ENCODE results near the gene FRYL.
"Not testable (repeated sequence)": the region's sequence is repeated elsewhere in the genome, so short reads cannot be mapped to it uniquely, and the experiment has no call there.

FRYL gene

GRCh38 chr4:48698029-48698971 is 81.8 kb downstream of the FRYL start:
- peak; percentile 69 for DNase-seq (ENCODE audit: low spot score)

- not testable (repeated sequence) for DNase-seq (ENCODE audit: low spot score)
Observed at GRCh38 chr4:48697516-48697915, 82.6 kb downstream of the FRYL start.

- DNase-seq (ENCODE audit: low spot score), result no peak
Observed at GRCh38 chr4:48694824-48695223, 85.3 kb downstream of the FRYL start.

GRCh38 chr4:48693856-48694574 is 86.1 kb downstream of the FRYL start:
- no peak for DNase-seq (ENCODE audit: low spot score)

GRCh38 chr4:48692897-48693296 is 87.2 kb downstream of the FRYL start:
- DNase-seq (ENCODE audit: low spot score), result no peak

GRCh38 chr4:48692044-48692443 is 88.0 kb downstream of the FRYL start:
- no peak for DNase-seq (ENCODE audit: low spot score)

- no peak for DNase-seq (ENCODE audit: low spot score)
Observed at GRCh38 chr4:48688953-48689352, 91.1 kb downstream of the FRYL start.

- DNase-seq (ENCODE audit: low spot score), result no peak
Observed at GRCh38 chr4:48687313-48688051, 92.6 kb downstream of the FRYL start.

- no peak for DNase-seq (ENCODE audit: low spot score)
Observed at GRCh38 chr4:48686369-48686768, 93.7 kb downstream of the FRYL start.

- no peak for DNase-seq (ENCODE audit: low spot score)
Observed at GRCh38 chr4:48683784-48684666, 96.1 kb downstream of the FRYL start.

- not testable (repeated sequence) for DNase-seq (ENCODE audit: low spot score)
Observed at GRCh38 chr4:48682870-48683269, 97.2 kb downstream of the FRYL start.

GRCh38 chr4:48681856-48682255 is 98.2 kb downstream of the FRYL start:
- DNase-seq (ENCODE audit: low spot score), result peak; percentile 25

GRCh38 chr4:48680848-48681568 is 99.1 kb downstream of the FRYL start:
- no peak for DNase-seq (ENCODE audit: low spot score)

GRCh38 chr4:48673537-48673936 is 106.5 kb downstream of the FRYL start:
- DNase-seq (ENCODE audit: low spot score), result no peak

- no peak for DNase-seq (ENCODE audit: low spot score)
Observed at GRCh38 chr4:48670587-48670986, 109.5 kb downstream of the FRYL start.

- no peak for DNase-seq (ENCODE audit: low spot score)
Observed at GRCh38 chr4:48669086-48669485, 111.0 kb downstream of the FRYL start.

- DNase-seq (ENCODE audit: low spot score), result no peak
Observed at GRCh38 chr4:48668254-48669017, 111.6 kb downstream of the FRYL start.

- DNase-seq (ENCODE audit: low spot score), result no peak
Observed at GRCh38 chr4:48667148-48667547, 112.9 kb downstream of the FRYL start.

- DNase-seq (ENCODE audit: low spot score), result no peak
Observed at GRCh38 chr4:48665555-48666186, 114.4 kb downstream of the FRYL start.

GRCh38 chr4:48664938-48665337 is 115.1 kb downstream of the FRYL start:
- DNase-seq (ENCODE audit: low spot score), result no peak
